Glutamatergic neuron (in vitro differentiated cells): Measurements from ENCODE around the gene INKA1. TPM values are rescaled to one million over a fixed set of nuclear protein-coding genes. Genes with fewer than 3 reads are reported as not detected.
"Not testable (repeated sequence)": the region's sequence is repeated elsewhere in the genome, so short reads cannot be mapped to it uniquely, and the experiment has no call there.

ENCODE experiments used
- DNase-seq: peaks from one replicate; pipeline ENCODE4 v3.0.0; 2022
- H3K27ac Mint-ChIP-seq: one replicate; pipeline ENCODE4 v1.8.0; 2020; ENCODE audit warnings: mild to moderate bottlenecking, mixed read lengths, inconsistent platforms; ENCODE audit not compliant: unreplicated experiment
- H3K27me3 Mint-ChIP-seq: one replicate; pipeline ENCODE4 v1.8.0; 2020; ENCODE audit warnings: mild to moderate bottlenecking, moderate library complexity, mixed read lengths, inconsistent platforms; ENCODE audit not compliant: unreplicated experiment
- H3K36me3 Mint-ChIP-seq: one replicate; pipeline ENCODE4 v1.8.0; 2020; ENCODE audit warnings: mild to moderate bottlenecking, mixed read lengths, inconsistent platforms; ENCODE audit not compliant: unreplicated experiment
- H3K4me1 Mint-ChIP-seq: one replicate; pipeline ENCODE4 v1.8.0; 2020; ENCODE audit warnings: mild to moderate bottlenecking, low read depth, mixed read lengths, inconsistent platforms; ENCODE audit not compliant: unreplicated experiment
- H3K4me3 Mint-ChIP-seq: one replicate; pipeline ENCODE4 v1.8.0; 2020; ENCODE audit warnings: mild to moderate bottlenecking, mixed read lengths, inconsistent platforms; ENCODE audit not compliant: unreplicated experiment
- H3K9me3 Mint-ChIP-seq: one replicate; pipeline ENCODE4 v1.8.0; 2020; ENCODE audit warnings: mild to moderate bottlenecking, moderate library complexity, mixed read lengths, inconsistent platforms; ENCODE audit not compliant: unreplicated experiment
- CTCF ChIP-seq: fragments of 200-600 bp; sonication (generic); IDR thresholded peaks from one replicate; pipeline ENCODE4 v1.5.0; 2021; ENCODE audit not compliant: partially characterized antibody, unreplicated experiment
- total RNA-seq: library from RNA; stranded (reverse); fragmentation: NEBNext Ultra II Directional; extraction: Animal tissue kit (Norgen Biotek cat#: 25700); gene quantifications from one replicate; pipeline ENCODE4 v1.2.1, GENCODE V29; 2021; ENCODE audit not compliant: unreplicated experiment

INKA1 gene
- total RNA-seq, 1 donor from 2014 or later, result 4.2 TPM

- H3K27ac Mint-ChIP-seq, result peak overlapping the region; percentile 55
- no peak for DNase-seq
- no peaks in the 10 kb centered on the region for H3K27me3 Mint-ChIP-seq
- H3K4me1 Mint-ChIP-seq, result peaks cover 7% of the 10 kb centered on the region
- peak overlapping the region; percentile 20 for H3K4me3 Mint-ChIP-seq
- H3K36me3 Mint-ChIP-seq, result no peaks in the 10 kb centered on the region
- no peak for TF ChIP-seq CTCF
- peaks cover under 1% of the 10 kb centered on the region for H3K9me3 Mint-ChIP-seq
These were observed 22.7 kb upstream of the INKA1 start for GRCh38 chr3:49780080-49780974.

- H3K4me1 Mint-ChIP-seq, H3K27me3 Mint-ChIP-seq, H3K36me3 Mint-ChIP-seq, H3K4me3 Mint-ChIP-seq, H3K9me3 Mint-ChIP-seq, DNase-seq: not testable (repeated sequence)
- peak overlapping the region; percentile 6 for H3K27ac Mint-ChIP-seq
These were observed 22.1 kb upstream of the INKA1 start for GRCh38 chr3:49780975-49781365.

GRCh38 chr3:49781415-49782199 is 21.5 kb upstream of the INKA1 start:
- Mint-ChIP-seq H3K27me3 (peaks cover 2% of the 10 kb centered on the region), H3K4me1 (peaks cover 9% of the 10 kb centered on the region), H3K27ac (no peak overlapping the region), H3K9me3 (peaks cover 4% of the 10 kb centered on the region), H3K36me3 (no peaks in the 10 kb centered on the region), H3K4me3 (no peak overlapping the region)
- DNase-seq, result no peak
- no peak for TF ChIP-seq CTCF

GRCh38 chr3:49782277-49782676 is 20.8 kb upstream of the INKA1 start:
- not testable (repeated sequence) for H3K36me3 Mint-ChIP-seq, H3K4me3 Mint-ChIP-seq, H3K27ac Mint-ChIP-seq, DNase-seq, H3K27me3 Mint-ChIP-seq, H3K4me1 Mint-ChIP-seq, H3K9me3 Mint-ChIP-seq

GRCh38 chr3:49785565-49786356 is 17.3 kb upstream of the INKA1 start:
- Mint-ChIP-seq H3K4me3 (peak overlapping the region; percentile 88), H3K27me3 (peaks cover 10% of the 10 kb centered on the region), H3K4me1 (peaks cover 11% of the 10 kb centered on the region), H3K36me3 (no peaks in the 10 kb centered on the region), H3K27ac (peak overlapping the region; percentile 88), H3K9me3 (peaks cover 6% of the 10 kb centered on the region)
- peak; percentile 54 for DNase-seq
- no peak for TF ChIP-seq CTCF
